HG02852 (cell line): ENCODE measurements around the gene CCR7.

Experiments
- ATAC-seq: cut with Tn5 transposase; IDR thresholded peaks from one replicate; pipeline ENCODE4 v1.9.1; 2021; ENCODE audit warnings: mild to moderate bottlenecking, moderate library complexity; ENCODE audit not compliant: unreplicated experiment

The CCR7 gene

DNA sequence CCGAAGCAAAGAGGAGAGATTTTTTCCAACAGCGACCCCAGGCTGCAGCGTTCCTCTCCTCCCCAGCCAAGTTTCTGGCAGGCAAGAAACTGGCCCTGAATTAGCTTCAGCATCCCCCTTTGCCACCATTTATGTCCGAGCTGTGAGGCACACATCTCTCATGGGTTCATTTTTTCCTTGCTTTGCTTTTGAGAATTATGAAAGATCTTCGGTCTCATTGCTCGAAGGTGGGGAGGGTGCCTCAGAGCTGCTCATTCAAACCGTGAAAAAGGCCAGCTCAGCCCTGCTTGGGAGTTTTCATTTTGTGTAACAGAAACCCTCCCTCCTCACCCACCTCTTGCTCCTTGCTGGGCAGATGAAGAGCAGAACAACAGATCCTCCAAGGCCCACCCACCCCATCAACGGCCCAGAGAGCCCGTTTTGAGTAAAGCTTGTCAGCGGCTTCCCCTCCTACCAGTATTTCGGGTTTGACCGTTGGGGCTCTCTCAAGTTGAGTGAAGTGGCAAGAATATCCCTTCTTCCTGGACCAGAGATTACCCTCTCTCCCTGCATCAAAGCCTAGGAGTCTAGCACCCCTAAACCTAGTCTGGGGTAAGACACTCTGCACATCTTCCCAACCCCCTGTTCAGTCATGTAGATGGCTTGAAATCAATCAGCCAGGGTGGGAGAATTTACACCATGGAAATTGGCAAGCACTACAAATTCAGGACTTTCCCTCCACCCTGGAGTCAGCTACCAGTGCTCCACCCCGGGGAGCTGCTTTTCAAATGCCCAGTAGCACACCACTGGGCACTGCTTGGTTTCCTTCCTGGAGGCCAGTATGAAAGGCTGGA, 1.8 kb downstream of the CCR7 start:
- ATAC-seq, result no peak

DNA sequence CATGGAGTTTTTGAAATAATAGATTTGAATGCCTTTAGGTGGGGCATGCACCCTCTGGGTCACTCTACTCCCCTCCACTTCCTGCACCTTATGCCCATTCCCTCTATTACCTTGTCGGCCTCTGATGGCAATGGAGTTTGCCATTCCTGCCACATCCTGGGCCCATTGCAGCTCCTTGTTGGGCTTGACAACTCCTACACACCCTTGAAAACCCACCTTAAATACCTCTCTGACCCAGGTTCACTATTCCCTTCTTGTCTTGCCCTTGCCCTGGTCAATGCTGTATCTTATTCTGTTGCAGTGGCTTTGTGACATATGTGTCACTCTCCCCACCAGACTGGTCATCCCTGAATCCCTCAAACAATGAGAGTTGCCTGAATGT, 2.4 kb downstream of the CCR7 start:
- ATAC-seq, result no peak

DNA sequence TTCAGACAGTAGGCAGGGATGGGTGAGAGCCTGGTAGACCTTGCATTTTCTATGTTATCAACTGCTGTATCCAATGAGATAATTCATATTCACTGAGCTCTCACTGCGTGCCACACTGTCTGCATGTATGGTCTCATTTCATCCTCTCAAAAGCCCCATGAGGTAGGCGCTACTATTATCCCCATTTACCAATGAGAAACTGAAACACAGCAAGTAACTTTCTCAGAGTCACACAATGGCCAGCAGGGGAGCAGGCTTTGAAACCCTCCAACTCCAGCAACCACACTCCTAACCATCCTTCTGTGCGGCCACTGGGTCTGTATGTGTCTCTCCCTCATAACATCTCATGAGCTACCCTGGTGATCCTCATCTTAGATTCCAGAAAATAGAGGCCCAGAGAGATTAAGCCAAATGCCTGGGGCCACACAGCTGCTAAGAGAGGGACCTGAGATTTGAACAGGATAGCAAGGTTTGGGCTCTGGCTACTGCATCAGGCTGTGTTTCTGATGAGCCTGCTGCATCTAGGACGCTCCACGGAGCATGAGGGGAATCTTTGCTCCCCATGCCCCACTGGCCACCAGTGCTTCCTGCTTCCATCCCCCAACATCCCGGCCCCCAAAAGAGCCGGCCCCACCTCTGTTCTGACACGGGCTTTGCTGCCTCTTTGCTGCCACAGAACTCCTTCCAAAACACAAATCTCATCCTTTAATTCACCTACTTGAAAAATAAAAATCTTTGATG, 3.2 kb downstream of the CCR7 start:
- no peak for ATAC-seq

DNA sequence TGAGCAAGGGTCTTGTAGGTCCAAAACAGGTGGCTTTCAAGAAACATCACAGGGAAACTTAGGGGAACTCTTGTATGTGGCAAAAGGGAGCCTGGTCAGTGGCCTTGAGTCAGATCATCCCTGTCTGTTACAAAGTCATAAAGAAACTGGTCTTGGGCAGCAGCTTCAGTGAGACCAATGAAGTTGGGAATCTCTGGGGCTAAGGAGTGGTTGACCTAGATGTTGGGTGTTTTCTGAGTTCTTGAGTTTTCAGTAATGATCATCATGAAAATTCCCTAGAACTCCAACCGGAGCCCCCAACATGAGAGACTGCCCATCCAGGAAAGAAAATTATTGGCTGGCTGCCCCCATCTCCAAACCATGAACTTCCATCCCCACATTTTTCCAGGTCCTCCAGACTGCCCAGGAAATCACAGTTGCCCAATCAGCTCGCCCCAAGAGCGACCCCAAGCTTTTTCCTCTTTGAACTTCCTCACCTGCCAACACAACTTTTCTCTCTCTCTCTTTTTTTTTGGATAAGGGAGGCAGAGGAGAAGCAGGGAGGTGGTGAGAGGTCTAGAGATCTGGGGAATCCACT, 3.9 kb downstream of the CCR7 start:
- peak; percentile 22 for ATAC-seq

DNA sequence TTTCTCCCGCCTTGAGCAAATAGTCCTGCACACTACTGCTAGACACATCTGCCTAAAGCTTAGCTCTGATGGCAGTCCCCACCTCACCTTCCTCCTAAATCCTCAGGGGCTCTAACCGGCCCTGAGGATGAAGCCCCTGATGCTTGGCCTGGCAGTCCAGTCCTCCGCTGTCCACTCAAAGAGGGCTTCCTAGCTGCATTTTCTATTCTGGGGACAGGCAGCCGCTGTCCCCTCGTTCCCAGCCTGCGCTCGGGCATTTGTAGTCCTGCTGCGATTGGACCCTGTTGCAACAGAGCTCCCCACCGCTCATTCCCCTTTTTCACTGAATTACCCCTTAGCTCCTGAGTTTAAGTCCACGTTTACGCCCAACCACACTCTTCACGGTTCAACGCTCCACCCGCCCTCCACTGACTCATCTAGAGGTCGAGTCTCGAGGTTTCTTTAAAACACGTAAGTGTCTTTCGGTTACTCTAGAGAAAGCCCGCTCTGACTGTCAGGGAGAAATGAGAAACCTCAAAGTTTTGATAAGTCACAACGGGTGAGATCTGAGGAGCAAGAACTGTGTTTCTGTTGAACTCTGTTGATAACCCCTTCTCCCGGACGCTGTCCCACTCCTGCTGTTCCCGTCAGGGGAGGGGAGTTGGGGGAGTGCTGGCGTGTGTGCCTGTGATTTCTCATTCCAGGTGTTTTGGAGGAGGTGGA, 4.5 kb downstream of the CCR7 start:
- ATAC-seq, result peak; percentile 43

DNA sequence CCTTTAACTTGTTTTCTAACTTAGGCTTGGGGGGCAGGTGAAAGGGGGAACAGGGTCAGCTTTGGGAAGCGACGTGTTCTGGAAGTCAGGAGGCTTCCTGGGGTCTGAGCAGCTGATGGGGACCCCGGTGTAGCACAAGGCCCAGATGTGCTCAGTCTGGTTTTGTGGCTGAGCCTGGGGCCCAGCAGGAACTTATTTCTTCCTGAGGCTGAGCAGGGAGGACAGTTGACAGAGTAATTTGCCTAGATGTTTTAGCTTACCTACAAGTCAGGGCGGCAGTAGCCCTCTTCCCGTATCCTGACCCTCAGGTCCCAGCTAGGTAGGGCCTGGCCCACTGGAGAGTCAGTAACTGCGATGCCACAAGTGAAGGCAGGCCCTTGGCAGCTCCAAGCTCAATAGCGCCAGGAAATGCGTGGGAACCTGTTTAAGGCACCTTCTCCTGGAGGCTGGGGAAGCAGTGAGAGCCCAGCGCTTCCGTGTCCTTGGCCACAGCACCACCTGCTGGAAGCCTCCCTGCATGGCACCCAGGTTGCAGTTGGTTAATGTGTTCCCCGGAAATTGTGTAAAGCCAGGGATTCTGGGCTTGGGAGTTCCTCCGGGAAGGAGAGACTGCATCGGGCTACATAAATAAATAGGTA, 5.2 kb downstream of the CCR7 start:
- no peak for ATAC-seq

DNA sequence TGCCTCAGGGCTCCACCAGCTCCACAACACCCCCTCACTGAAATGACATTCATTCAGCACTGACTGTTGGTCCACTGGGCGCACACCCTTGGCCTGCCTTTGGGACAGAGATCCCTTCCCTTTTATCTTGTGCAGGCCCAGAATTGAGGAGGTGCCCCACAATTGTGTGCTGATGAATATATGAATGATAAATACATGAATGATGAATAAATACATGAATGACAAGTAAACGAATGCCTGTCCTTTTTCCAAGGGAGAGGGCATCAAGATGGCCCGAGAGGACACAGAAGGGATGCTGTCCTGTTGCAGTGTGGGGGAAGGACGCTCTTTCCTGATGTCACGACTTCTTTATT, 5.7 kb downstream of the CCR7 start:
- ATAC-seq, result no peak

DNA sequence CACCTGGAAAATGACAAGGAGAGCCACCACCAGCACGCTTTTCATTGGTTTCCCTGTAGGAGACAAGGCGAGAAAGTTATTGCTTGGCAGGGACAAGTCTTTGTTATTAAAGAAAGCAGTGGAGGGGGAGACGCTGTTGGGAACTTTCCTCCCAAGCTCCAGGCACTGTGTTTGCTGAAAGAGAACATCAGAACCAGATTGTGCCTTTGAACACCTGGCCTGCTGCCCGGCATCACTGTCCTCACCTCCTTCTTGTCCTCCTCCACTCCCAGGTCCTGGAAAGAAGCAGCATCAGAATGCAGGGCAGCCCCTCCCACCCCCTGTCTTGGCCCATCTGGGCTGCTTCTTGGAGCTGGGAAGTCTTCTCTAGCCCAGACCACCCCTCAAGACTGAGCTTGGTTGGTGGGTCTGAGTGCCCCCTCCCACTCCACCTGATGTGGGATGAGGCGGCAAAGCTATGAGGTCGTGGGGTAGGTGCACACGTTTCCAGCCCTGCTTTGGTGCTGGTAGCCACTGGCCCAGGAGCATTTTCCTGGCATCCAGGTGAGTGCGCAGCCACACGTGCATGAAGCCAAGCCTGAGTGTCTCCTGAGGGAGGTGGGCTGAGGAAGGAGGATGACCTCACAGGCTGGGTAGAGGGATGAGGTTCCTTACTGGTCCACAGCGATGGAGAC, 6.2 kb downstream of the CCR7 start:
- ATAC-seq, result no peak

DNA sequence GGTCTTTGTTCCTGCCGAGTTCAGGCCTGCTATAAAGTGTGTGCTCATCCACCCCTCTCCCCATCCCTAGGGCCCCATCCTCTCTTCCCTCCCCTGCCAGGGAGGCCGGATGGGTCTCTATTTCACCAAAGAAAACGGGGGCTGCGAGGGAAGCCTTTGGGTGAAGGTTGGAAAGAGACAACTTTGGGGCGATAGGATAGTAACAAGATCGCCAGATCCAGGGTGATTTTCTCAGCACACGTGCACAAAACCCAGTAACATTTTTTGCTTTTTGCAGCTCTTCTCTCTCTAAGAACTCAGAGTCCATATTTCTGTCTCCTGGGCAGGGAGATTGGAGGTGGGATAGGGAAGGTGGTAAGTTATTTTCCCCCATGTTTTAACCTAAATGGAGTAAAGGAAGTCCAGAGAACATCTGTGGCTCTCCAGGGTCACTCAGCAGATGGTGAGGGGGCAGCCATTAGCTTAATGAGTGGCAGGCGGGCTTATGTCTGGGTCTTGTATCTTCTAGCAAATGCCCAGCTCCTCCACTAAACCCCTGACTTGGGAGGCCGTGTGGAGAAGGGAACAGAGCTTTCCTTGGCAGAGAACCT, 6.9 kb downstream of the CCR7 start:
- no peak for ATAC-seq

DNA sequence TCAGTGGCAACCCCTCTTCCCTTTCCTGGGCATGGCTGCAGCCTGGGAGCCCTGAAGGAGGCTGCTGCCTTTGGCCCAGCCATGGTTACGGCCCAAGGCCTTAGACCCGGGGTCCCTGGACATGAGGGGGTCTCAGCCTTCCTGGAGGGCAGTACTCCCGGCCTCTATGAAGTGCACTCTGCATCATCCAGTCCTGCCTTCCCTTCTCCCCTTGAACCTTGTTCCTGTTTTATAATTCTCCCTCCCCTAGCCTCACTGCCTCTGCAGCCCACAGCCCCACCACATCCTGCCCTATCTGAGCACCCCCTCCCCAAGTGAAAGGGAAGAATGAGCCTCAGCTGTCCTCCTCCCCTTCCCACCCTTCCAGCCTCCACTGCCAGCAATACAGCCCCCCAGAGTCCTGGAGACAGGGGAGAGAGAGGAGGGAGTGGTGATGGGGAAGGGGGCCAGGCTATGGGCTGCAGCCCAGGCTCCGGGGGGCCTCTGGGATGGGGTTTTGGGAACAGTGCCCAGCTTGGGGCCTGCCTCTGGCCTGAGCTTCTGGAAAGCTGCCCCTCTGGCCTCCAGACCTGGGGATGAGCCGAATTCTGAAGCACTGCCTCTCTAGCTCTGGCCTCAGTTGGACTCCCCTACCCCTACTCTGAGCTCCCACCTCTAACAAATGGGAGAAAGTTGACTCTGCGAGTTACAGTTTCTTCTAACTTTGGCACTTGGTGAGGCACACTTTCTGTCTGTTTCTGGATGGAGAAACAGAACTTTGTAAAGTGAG, 7.6 kb downstream of the CCR7 start:
- no peak for ATAC-seq

DNA sequence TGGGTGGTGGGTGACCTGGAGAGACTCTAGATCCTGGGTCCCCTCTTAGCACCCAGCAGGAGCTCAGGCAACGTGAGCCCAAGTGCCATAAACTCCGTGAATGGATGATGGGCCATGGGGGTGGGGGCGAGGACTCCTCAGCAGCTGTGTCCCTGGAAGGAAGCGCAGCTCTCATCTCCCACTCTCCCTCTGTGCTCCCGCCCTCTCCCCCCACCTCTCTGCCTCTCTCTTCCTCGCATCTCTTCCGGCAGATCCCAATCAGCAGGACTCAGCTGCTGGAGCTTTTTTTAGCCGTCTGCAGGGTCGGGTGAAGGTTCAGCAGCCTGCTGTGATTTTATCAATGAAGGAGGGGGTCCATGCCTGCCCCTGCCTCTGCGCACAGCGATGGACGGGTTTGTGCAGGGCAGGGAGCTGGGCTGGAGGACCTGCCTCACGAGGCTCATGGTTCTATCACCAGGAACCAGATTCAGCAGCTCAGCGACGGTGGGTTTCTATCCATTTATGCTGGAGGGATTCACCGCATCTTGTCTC, 8.3 kb downstream of the CCR7 start:
- ATAC-seq, result no peak

DNA sequence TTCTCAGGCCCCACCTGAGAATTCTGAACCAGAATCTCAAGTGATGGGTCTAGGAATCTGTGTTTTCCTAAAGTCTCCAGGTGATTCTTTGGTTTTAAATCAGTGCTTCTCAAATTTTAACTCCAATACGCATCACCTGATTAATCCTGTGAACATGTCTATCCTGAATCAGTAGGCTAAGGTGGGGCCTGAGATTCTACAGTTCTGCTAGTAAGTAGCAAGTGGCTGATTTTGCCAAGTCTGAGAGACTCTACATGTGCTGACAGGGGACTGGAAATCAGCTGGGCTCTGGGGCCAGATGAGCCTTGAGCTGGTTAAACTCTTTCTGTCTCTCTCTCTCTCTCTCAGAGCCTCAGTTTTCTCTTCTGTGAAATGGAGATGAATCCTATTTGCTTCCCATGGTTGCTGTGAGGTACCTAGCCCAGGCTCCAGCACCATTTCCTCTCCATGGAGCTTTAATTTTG, 9.0 kb downstream of the CCR7 start:
- ATAC-seq, result no peak

DNA sequence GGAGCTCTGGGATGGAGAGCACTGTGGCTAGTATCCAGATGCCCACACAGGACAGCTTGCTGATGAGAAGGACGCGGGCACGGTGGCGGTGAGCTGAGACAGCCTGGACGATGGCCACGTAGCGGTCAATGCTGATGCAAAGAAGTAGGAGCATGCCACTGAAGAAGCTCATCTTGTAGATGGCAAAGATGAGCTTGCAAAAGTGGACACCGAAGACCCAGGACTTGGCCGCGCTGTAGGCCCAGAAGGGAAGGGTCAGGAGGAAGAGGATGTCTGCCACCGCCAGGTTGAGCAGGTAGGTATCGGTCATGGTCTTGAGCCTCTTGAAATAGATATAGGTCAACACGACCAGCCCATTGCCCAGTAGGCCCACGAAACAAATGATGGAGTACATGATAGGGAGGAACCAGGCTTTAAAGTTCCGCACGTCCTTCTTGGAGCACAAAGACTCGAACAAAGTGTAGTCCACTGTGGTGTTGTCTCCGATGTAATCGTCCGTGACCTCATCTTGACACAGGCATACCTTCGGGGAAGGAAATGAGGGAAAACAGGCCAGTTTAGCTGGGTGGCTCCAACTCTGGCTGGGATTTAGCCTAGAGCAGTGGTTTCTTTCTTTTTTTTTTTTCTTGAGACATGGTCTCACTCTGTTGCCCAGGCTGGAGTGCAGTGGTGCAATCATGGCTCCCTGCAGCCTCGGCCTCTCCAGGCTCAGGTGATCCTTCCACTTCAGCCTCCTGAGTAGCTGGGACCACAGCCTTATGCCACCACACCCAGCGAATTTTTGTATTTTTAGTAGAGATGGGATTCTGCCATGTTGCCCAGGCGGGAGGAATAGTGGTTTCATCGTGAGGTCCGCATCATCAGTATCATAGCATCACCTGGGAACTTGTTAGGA, 9.7 kb downstream of the CCR7 start:
- no peak for ATAC-seq

DNA sequence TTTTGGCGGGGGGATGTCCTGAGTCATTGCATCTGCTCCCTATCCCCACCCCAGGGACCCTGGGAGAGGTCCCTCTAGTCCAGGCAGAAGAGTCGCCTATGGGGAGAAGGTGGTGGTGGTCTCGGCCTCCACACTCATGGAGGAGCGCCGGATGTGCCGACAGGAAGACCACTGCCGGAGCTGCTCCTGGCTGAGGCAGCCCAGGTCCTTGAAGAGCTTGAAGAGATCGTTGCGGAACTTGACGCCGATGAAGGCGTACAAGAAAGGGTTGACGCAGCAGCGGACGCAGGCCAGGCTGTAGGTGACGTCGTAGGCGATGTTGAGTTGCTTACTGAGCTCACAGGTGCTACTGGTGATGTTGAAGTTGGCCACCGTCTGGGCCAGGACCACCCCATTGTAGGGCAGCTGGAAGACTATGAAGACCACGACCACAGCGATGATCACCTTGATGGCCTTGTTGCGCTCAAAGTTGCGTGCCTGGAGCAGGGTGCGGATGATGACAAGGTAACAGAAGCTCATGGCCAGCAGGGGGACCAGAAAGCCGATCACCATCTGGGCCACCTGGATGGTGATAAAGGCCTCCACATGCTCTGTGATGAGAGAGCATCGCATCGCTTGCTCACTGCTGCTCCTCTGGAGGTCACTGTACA, 10.5 kb downstream of the CCR7 start:
- ATAC-seq, result no peak

DNA sequence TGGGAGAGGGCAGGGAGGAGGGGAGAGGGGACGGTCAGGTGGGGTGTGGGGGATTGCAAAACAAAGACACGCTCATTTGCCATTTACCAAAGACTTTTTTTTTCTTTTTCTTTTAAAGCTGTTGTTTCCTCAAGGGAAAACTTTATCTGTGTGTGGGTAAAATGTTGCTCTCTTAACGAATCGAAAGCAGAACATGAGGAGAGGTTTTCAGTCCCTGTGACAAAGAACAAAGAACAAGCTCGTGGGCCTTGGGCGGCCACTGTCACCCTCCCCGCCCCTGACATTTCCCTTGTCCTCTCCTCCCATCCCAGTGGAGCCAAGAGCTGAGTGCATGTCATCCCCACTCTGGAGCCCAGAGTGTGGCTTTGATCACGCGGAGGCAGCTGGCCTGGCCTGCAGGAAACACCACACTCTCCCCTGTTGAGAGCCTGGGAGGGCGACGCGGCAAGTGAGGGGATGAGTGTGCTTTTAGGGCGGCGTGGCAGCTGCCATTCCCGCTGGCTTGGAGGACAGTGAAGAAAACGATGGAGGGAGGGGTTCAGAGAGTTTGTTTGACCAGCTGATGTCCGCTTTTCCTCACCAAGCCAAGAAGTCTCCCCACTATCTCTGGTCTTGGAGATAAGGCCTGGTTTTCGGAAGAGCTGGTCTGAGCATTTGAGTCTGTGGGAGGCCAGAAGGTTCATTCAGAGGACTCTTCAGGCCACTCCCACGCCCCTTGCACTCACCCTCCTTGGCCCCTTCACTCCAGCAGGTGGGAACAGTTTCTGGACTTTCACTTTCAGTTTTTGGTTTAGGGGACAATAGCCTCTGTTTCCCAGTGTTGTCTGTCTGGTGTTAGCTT, 11.4 kb downstream of the CCR7 start:
- no peak for ATAC-seq

DNA sequence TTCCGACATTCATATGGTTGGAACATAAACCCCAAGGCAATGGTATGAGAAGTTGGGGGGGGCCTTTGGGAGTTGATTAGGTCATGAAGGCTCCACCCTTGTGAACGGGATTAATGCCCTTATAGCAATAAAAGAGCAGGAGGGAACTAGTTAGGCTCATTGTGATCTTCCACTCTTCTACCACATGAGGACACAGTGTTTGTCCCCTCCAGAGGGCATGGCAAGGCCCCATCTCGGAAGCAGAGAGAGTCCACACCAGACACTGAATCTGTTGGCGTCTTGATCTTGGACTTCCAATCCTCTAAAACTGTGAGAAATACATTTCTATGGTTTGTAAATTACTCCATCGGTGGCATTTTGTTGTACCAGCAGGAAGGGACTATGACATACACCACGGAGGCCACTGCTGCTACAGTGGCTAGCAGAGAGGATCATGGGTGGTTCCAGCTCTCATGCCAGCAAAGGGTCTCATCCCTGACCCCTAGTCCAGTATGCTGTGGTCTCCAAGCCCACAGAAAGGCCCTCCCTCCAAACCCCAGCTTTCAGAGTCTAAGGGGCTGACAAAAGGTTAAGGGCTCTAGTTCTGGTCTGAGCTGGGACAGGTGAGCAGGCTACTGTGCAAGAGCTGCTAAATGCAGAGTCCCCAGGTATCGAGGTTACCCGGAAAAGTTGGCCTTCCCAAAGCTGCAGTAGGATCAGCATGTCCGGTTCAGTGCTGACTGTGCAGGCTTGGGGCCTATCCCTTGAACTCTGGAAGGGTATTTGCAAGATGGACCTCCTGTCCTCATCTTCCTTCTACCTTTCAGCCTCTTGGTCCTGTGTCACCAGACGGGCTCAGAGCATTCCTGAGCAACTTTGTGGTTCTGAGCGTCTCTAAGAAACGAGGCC, 12.2 kb downstream of the CCR7 start:
- no peak for ATAC-seq
